IMR-90 (cell line): ENCODE results near the gene MINAR1. TPM values are rescaled to one million over a fixed set of nuclear protein-coding genes. Genes with fewer than 3 reads are reported as not detected.

Experiments used
- ATAC-seq: fragments of 200-7000 bp; cut with Tn5 transposase; 2 replicates; pipeline ENCODE4 v1.9.1; 2020; ENCODE audit warnings: low read depth, mild to moderate bottlenecking, moderate library complexity
- BruUV-seq: library from RNA; stranded (reverse); fragments of 400-500 nt; replicated peaks from 2 replicates; lab custom pipeline; 2021; lab: Mats Ljungman, UMichigan
- CTCF ChIA-PET: fragments of 300-600 bp; formaldehyde crosslinking; extraction: SDS; loops from one replicate; lab custom pipeline; 2021; ENCODE audit warnings: antibody characterized with exemption; lab: Yijun Ruan, JAX
- POLR2A ChIA-PET: fragments of 300-600 bp; sonication (Branson Sonifier 250); formaldehyde crosslinking; loops from one replicate; lab custom pipeline; 2022; ENCODE audit warnings: antibody characterized with exemption; ENCODE audit not compliant: unreplicated experiment; lab: Charles Lee
- DNase-seq: peaks from one replicate; pipeline ENCODE4 v3.0.0; 2013
- H2AFZ ChIP-seq: replicated peaks from 2 replicates; pipeline ENCODE3; 2013; ENCODE audit warnings: low read length, mild to moderate bottlenecking; ENCODE audit not compliant: poor library complexity
- H2AK5ac ChIP-seq: 2 replicates; pipeline ENCODE4 v1.6.1; 2013; ENCODE audit warnings: low read depth, low read length, inconsistent platforms
- H2AK9ac ChIP-seq: replicated peaks from 2 replicates; pipeline ENCODE3; 2013; ENCODE audit warnings: mild to moderate bottlenecking, low read depth, low read length, moderate library complexity; ENCODE audit not compliant: poor library complexity
- H2BK120ac ChIP-seq: 2 replicates; pipeline ENCODE4 v1.6.1; 2013; ENCODE audit warnings: low read depth, low read length, inconsistent platforms
- H2BK15ac ChIP-seq: 3 replicates; pipeline ENCODE4 v1.6.1; 2013; ENCODE audit warnings: low read depth, low read length, inconsistent platforms
- H2BK20ac ChIP-seq: 2 replicates; pipeline ENCODE4 v1.6.1; 2013; ENCODE audit warnings: low read depth, mild to moderate bottlenecking, inconsistent platforms, low read length, moderate library complexity
- H2BK5ac ChIP-seq: 2 replicates; pipeline ENCODE4 v1.6.1; 2013; ENCODE audit warnings: mild to moderate bottlenecking, low read depth, low read length, inconsistent platforms; ENCODE audit not compliant: poor library complexity, severe bottlenecking
- H3K14ac ChIP-seq: replicated peaks from 2 replicates; pipeline ENCODE4 v1.6.1; 2013; ENCODE audit warnings: low read depth, low read length, inconsistent platforms
- H3K18ac ChIP-seq: 2 replicates; pipeline ENCODE4 v1.6.1; 2013; ENCODE audit warnings: low read depth, low read length, control low read depth
- H3K23ac ChIP-seq: 2 replicates; pipeline ENCODE4 v1.6.1; 2013; ENCODE audit warnings: low read depth, low read length, inconsistent platforms
- H3K27ac ChIP-seq: 2 replicates; pipeline ENCODE4 v1.5.1; 2013; ENCODE audit warnings: mild to moderate bottlenecking, control low read depth, low read length; ENCODE audit not compliant: insufficient read depth
- H3K27me3 ChIP-seq: 2 replicates; pipeline ENCODE4 v1.6.1; 2013; ENCODE audit warnings: low read length; ENCODE audit not compliant: control insufficient read depth, insufficient read depth
- H3K36me3 ChIP-seq: 2 replicates; pipeline ENCODE4 v1.6.1; 2013; ENCODE audit warnings: low read length, mixed read lengths; ENCODE audit not compliant: control insufficient read depth, insufficient read depth
- H3K4ac ChIP-seq: 2 replicates; pipeline ENCODE4 v1.6.1; 2013; ENCODE audit warnings: low read depth, low read length, inconsistent platforms
- H3K4me1 ChIP-seq: 2 replicates; pipeline ENCODE4 v1.6.1; 2013; ENCODE audit warnings: low read length, mixed read lengths; ENCODE audit not compliant: control insufficient read depth, insufficient read depth
- H3K4me2 ChIP-seq: 2 replicates; pipeline ENCODE4 v1.6.1; 2013; ENCODE audit warnings: low read depth, mild to moderate bottlenecking, control low read depth, low read length, moderate library complexity
- H3K4me3 ChIP-seq: 2 replicates; pipeline ENCODE4 v1.5.1; 2013; ENCODE audit warnings: low read depth, mild to moderate bottlenecking, control low read depth, low read length, moderate library complexity; ENCODE audit not compliant: insufficient read depth
- H3K56ac ChIP-seq: 2 replicates; pipeline ENCODE4 v1.6.1; 2013; ENCODE audit warnings: low read length, inconsistent platforms; ENCODE audit not compliant: insufficient read depth; ENCODE audit errors: extremely low read depth
- H3K79me1 ChIP-seq, 2 experiments: 2 replicates each; pipeline ENCODE4 v1.6.1; 2013; ENCODE audit warnings: low read length in 2 of 2, inconsistent platforms in 1 of 2, low read depth in 1 of 2
- H3K9ac ChIP-seq: 2 replicates; pipeline ENCODE4 v1.6.1; 2013; ENCODE audit warnings: low read depth, low read length, control low read depth
- H3K9me1 ChIP-seq: 2 replicates; pipeline ENCODE4 v1.6.1; 2013; ENCODE audit warnings: low read length, inconsistent platforms; ENCODE audit not compliant: insufficient read depth
- H3K9me3 ChIP-seq: 2 replicates; pipeline ENCODE4 v1.6.1; 2013; ENCODE audit warnings: low read length; ENCODE audit not compliant: control insufficient read depth, insufficient read depth
- H4K20me1 ChIP-seq: 2 replicates; pipeline ENCODE4 v1.6.1; 2013; ENCODE audit warnings: low read length, inconsistent platforms; ENCODE audit not compliant: insufficient read depth
- H4K5ac ChIP-seq: 2 replicates; pipeline ENCODE4 v1.6.1; 2013; ENCODE audit warnings: mild to moderate bottlenecking, low read depth, low read length, control low read depth
- H4K8ac ChIP-seq, 2 experiments: 2 replicates each; pipeline ENCODE4 v1.6.1; 2013; ENCODE audit warnings: low read depth in 2 of 2, low read length in 2 of 2, control low read depth in 1 of 2, inconsistent platforms in 1 of 2
- H4K91ac ChIP-seq: 2 replicates; pipeline ENCODE4 v1.6.1; 2013; ENCODE audit warnings: low read depth, low read length, inconsistent platforms; ENCODE audit not compliant: insufficient read depth
- BHLHE40 ChIP-seq: fragments of 150-350 bp; IDR thresholded peaks from 2 replicates; pipeline ENCODE4 v1.6.1; 2016; ENCODE audit warnings: mild to moderate bottlenecking, low read depth, low read length
- CHD1 ChIP-seq: IDR thresholded peaks from 2 replicates; pipeline ENCODE4 v1.6.1; 2012; ENCODE audit warnings: low read depth, low read length, improper control_type of control experiment
- FOS ChIP-seq: fragments of 150-350 bp; IDR thresholded peaks from 2 replicates; pipeline ENCODE4 v1.6.1; 2016; ENCODE audit warnings: low read depth, low read length
- MXI1 ChIP-seq: IDR thresholded peaks from 2 replicates; pipeline ENCODE4 v1.6.1; 2012; ENCODE audit warnings: low read depth, mild to moderate bottlenecking, low read length, moderate library complexity, borderline replicate concordance
- RCOR1 ChIP-seq: IDR thresholded peaks from 2 replicates; pipeline ENCODE4 v1.6.1; 2012; ENCODE audit warnings: mild to moderate bottlenecking, low read length, improper control_type of control experiment; ENCODE audit not compliant: insufficient replicate concordance
- USF2 ChIP-seq: fragments of 150-350 bp; IDR thresholded peaks from 2 replicates; pipeline ENCODE4 v1.6.1; 2017; ENCODE audit warnings: mild to moderate bottlenecking, antibody characterized with exemption, low read length, low read depth
- WGBS, 2 experiments: methylation state at CpG; one replicate each; pipeline versions ENCODE4 v1.1.5 to v1.1.7; 2013; ENCODE audit warnings: missing lambda C conversion rate in 2 of 2; ENCODE audit not compliant: insufficient read length in 1 of 2; ENCODE audit errors: extremely low coverage in 2 of 2; 5-methylcytosine and 5-hydroxymethylcytosine counted together
- dilution Hi-C: fragments of 300-500 bp; cut with HindIII; formaldehyde crosslinking; loops from one replicate; pipeline ENCODE4 v1.14.3; 2018; ENCODE audit warnings: low sequenced_read_pairs; ENCODE audit not compliant: unreplicated experiment
- in situ Hi-C: fragments of 300-500 bp; cut with MboI; formaldehyde crosslinking; loops from 3 replicates; pipeline ENCODE4 v1.14.3; 2019; ENCODE audit warnings: low sequenced_read_pairs, inconsistent platforms, mixed read lengths
- intact Hi-C: fragments of 100-400 bp; cut with micrococcal nuclease; formaldehyde crosslinking; loops from 2 replicates; pipeline ENCODE4 v1.10.0; 2022
- polyA plus RNA-seq, 3 experiments: library from polyadenylated mRNA; depleted of rRNA; stranded (reverse); fragments of >200 nt; gene quantifications; 2 replicates each; pipeline ENCODE4 v1.2.3, GENCODE V29; 2012; ENCODE audit warnings: low replicate concordance in 1 of 3
- total RNA-seq: library from RNA; depleted of rRNA; stranded (reverse); fragments of >200 nt; gene quantifications from 2 replicates; pipeline ENCODE4 v1.2.3, GENCODE V29; 2012

Gene MINAR1
- total and polyA plus RNA-seq, 2 of the 4 experiments (the other 2 are of a cell fraction), result 0.65 to 1.6 TPM

GRCh38 chr15:79432345-79433275 is 474 bp downstream of the MINAR1 start (continued):
- no peak for TF ChIP-seq USF2

- ChIA-PET CTCF (interaction anchor here (0.8 kb wide), 1 partner anchor 40 kb away, joined by 3 read pairs; no protein-coding TSS in a partner anchor), POLR2A (no interaction called here)
- Histone ChIP-seq H2BK20ac (no peak overlapping the region), H2AK5ac (no peak overlapping the region), H4K20me1 (no peaks in the 10 kb centered on the region), H3K9me3 (no peaks in the 10 kb centered on the region), H3K36me3 (no peaks in the 10 kb centered on the region), H3K56ac (no peak overlapping the region), H2AK9ac (no peak overlapping the region), H3K27ac (no peak overlapping the region), H4K5ac (no peak overlapping the region), H3K9me1 (0 out of 2 replicates have a peak, but pooled peaks cover 4% of the 10 kb centered on the region), H3K9ac (no peak overlapping the region), H3K18ac (no peak overlapping the region), H3K23ac (peak overlapping the region; percentile 73), H3K4ac (no peak overlapping the region), H4K8ac (no peak overlapping the region), H2AFZ (peak overlapping the region; percentile 59), H3K79me1 (no peaks in the 10 kb centered on the region), H2BK120ac (no peak overlapping the region), H3K4me1 (no peaks in the 10 kb centered on the region), H4K91ac (no peak overlapping the region), H2BK5ac (no peak overlapping the region), H3K4me3 (no peak overlapping the region), H3K4me2 (no peak overlapping the region), H3K27me3 (peaks cover 39% of the 10 kb centered on the region), H3K14ac (no peak overlapping the region), H2BK15ac (no peak overlapping the region)
- in situ Hi-C loops (no loop called here), intact Hi-C loops (loop anchor here (2.0 to 5.0 kb wide), 2 partner anchors 49 to 53 kb away; no protein-coding TSS in a partner anchor), dilution Hi-C loops (no loop called here)
- BruUV-seq, result no TSS peak
- 27% methylated on average over 3 of the region's 12 CpGs; no CpG with 5 or more reads in 1 of the 2 experiments for WGBS, 2 experiments
- ATAC-seq (no peak), DNase-seq (no peak)
- TF ChIP-seq RCOR1 (no peak), CHD1 (no peak), BHLHE40 (no peak), FOS (no peak), MXI1 (no peak)
Observed at GRCh38 chr15:79433276-79433990, 1.3 kb downstream of the MINAR1 start.
